ENCODE measurements around the gene ODC1.

DNA sequence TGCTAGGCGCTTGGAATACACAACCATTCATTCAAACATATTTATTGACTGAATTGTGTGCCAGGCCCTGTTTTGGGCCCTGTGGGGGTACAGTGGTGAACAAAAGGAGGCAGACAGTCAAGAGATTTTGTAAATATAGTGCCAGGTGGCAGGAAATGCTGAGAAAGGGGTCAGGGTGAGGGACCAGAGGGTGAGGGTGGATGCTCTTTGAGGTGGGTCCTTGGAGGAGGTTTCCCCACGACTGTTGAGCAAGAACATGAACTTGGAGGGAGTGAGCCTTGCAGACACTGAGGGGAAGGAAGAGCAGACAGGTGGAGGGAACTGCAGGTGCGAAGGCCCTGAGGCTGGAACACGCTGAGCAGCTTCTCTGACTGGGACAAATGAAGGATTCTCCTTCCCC, 40.7 kb downstream of the ODC1 start:
- TF ChIP-seq GATA2 (IDR thresholded peaks at IDR 0.05; ENCODE audit: low read depth, low read length) (no peak), GATA3 (IDR thresholded peaks at IDR 0.05; ENCODE audit: low read depth, low read length) (no peak)

All from SH-SY5Y (cell line).